Measurements from ENCODE around the gene KRTAP9-1.
"Not testable (repeated sequence)": the region's sequence is repeated elsewhere in the genome, so short reads cannot be mapped to it uniquely, and the experiment has no call there.

KRTAP9-1 gene

GRCh38 chr17:41184480-41184961, 5.2 kb upstream of the KRTAP9-1 start, which contains the start of gene KRTAP4-1:
Gene KRTAP4-1, minus strand, starts transcription at chr17:41184911. Its CDS starts 57 bp downstream, at chr17:41184854.
- no peak for DNase-seq

DNA sequence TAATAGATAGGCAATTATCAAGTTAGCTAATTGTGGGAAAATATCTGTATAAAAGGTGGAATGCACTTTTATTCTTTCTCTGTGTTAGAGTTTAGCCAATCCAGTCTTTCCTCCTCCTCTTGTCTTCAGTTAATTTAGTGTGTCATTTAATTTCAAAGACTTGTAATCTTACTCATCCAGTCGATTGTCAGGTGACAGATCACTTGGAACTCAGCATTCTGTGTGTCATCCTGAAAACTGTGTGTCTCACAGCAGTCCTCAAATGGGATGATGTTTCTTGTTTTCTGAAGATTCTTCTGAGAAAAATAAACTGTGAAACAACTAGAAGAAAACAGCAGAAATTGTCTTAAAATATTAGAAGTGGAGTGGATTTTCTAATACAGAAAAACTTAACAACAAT, 4.7 kb upstream of the KRTAP9-1 start:
- no peak for DNase-seq

DNA sequence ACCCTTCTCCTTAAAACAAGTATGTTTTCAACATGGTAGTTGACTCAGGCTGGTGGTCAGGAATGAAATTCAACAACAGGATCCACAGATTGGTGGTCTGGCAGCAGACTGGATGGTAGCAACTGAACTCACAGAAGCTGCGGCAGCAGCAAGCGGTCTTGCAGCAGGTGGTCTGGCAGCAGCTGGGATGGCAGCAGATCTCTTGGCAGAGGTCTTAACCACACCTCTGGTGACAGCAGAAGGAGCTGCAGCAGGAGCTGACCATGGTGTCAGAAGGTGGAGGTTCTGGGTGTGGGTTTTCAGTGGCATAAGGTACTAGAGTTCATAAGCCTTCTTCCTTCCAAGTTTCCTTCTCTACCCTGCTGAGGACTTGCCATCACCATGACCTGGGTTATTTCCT, 2.8 kb upstream of the KRTAP9-1 start:
- DNase-seq = no peak

DNA sequence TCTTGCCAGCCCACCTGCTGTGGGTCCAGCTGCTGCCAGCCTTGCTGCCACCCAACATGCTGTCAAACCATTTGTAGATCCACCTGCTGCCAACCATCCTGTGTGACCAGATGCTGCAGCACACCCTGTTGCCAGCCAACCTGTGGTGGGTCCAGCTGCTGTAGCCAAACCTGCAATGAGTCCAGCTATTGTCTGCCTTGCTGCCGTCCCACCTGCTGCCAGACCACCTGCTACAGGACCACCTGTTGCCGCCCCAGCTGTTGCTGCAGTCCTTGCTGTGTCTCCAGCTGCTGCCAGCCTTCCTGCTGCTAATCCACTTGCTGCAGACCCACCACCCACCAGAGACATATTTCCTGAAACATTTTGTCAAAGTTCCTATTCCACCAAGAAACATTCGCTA, 641 bp downstream of the KRTAP9-1 start:
- no peak for DNase-seq

GRCh38 chr17:41196068-41196467, 6.4 kb downstream of the KRTAP9-1 start:
- DNase-seq = no peak

GRCh38 chr17:41199421-41200078, 9.9 kb downstream of the KRTAP9-1 start:
- no peak for DNase-seq

- DNase-seq = no peak
These were observed 22.3 kb downstream of the KRTAP9-1 start for GRCh38 chr17:41211845-41212466.

DNA sequence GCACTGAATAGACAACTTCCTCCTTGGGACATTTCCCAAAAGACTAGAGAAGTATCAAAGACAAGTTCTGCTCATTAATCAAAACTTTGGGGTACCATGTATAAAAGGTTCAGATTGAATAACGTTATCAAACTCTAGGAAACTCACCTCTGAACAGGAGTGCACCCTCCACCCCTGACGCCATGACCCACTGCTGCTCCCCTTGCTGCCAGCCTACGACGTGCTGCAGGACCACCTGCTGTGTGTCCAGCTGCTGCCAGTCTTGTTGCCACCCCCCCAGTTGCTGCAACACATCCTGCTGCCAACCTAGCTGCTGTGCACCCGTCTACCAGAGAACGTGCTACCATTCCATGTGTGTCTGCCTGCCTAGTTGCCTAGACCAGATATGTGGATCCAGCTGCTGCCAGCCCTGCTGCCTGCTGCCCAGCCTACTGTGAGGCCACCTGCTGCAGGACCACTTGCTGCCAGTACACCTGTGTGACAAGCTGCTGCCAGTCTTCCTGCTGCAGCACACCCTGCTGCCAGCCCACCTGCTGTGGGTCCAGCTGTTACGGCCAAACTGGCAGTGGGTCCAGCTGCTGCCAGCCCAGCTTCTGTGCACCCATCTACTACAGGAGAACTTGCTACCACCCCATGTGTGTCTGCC, 23.0 kb downstream of the KRTAP9-1 start:
- no peak for DNase-seq

DNA sequence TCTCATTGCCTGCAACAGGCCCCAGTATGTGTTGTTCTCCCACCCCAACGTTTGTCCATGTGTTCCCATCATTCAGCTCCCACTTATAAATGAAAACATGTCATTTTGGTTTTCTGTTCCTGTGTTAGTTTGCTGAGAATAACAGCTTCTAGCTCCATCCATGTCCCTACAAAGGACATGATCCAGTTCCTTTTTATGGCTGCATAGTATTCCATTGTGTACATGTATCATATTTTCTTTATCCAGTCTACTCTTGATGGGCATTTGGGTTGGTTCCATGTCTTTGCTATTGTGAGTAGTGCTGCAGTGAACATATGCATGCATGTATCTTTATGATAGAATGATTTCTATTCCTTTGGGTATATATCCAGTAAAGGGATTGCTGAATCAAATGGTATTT, 26.0 kb downstream of the KRTAP9-1 start:
- no peak for DNase-seq

GRCh38 chr17:41223821-41224220, 34.1 kb downstream of the KRTAP9-1 start:
- DNase-seq = no peak

DNA sequence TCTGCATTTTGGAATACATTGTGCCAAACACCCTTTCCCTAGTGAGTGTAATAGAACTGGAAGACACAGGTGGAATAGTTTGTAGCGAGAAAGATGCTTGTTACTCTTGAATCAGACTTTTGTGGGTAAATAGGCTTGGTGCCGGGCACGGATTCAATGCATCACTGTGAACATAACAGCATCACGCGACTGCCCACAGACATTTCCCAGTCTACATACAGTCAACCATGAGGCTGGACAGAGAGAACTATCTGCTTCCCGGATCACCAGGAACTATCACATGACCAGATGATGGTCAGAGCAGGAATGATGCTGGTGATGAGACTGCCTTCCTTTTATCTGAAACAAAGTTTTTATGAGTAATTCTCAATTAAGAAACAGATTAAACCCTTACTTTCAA, 36.4 kb downstream of the KRTAP9-1 start:
- no peak for DNase-seq

- DNase-seq = not testable (repeated sequence)
These were observed 37.0 kb downstream of the KRTAP9-1 start, which contains the start of gene KRTAP9-2 for GRCh38 chr17:41226598-41227095. Gene KRTAP9-2, plus strand, starts transcription at chr17:41226648. Its CDS starts 7 bp downstream, at chr17:41226655.

- DNase-seq = no peak
These were observed 40.4 kb downstream of the KRTAP9-1 start for GRCh38 chr17:41230094-41230493.

DNA sequence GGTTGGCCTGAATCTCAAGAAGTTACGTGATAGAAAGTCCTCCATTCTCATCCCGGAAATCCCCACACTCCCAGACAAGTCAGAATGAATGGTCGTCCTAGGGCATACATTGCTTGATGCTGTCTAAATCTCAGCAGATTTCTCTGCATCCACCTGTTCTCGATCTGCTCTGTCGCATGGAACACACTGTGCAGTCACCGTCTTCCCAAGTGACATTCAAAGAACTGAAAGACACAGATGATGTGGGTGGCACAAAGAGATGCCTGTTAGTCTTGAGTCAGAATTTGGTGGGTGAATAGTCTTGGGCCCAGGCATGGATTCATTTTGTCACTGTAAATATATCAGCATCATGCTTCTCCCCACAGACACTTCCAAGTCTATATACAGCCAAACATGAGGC, 42.0 kb downstream of the KRTAP9-1 start:
- no peak for DNase-seq

DNA sequence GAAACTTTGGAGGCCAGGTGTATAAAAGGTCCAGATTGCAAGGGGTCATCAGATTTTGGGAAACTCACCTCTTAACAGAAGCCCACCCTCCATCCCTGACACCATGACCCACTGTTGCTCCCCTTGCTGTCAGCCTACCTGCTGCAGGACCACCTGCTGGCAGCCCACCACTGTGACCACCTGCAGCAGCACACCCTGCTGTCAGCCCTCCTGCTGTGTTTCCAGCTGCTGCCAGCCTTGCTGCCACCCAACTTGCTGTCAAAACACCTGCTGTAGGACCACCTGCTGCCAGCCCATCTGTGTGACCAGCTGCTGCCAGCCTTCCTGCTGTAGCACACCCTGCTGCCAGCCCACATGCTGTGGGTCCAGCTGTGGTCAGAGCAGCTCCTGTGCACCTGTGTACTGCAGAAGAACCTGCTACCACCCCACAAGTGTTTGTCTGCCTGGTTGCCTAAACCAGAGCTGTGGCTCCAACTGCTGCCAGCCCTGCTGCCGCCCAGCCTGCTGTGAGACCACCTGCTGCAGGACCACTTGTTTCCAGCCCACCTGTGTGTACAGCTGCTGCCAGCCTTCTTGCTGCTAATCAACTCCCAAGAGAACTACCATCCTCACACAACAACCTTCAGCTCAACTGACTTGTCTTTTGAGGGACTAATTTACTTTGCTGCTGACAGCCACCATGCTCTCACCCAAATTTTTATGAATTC, 42.9 kb downstream of the KRTAP9-1 start, which contains the start of gene KRTAP9-3:
KRTAP9-3 (plus strand) TSS at position 51 of the 707 bp plus-strand sequence; CDS start at position 104, 53 bp downstream.
- not testable (repeated sequence) for DNase-seq

GRCh38 chr17:41237116-41237515, 47.4 kb downstream of the KRTAP9-1 start:
- DNase-seq = not testable (repeated sequence)

GRCh38 chr17:41237949-41238437, 48.3 kb downstream of the KRTAP9-1 start, which contains the start of gene KRTAP9-8:
Gene KRTAP9-8, plus strand, starts transcription at chr17:41237999. Its CDS starts 53 bp downstream, at chr17:41238052.
- not testable (repeated sequence) for DNase-seq
